Neural progenitor cell (in vitro differentiated cells): Measurements from ENCODE around the gene STK24. TPM values are rescaled to one million over a fixed set of nuclear protein-coding genes. Genes with fewer than 3 reads are reported as not detected.
A peak's percentile ranks its signal among the peaks of the same experiment; 100 is the strongest.
"Not testable (repeated sequence)": the region's sequence is repeated elsewhere in the genome, so short reads cannot be mapped to it uniquely, and the experiment has no call there.

Experiments used
- DNase-seq: peaks from one replicate; pipeline ENCODE4 v3.0.0-alpha.2; 2016; ENCODE audit warnings: low spot score
- H2AFZ ChIP-seq: fragments of 200-600 bp; sonication (generic); replicated peaks from 2 replicates; pipeline ENCODE4 v1.6.1; 2016; ENCODE audit warnings: antibody characterized with exemption
- H3F3A ChIP-seq: fragments of 200-600 bp; sonication (generic); 2 replicates; pipeline ENCODE4 v1.6.1; 2016; ENCODE audit warnings: antibody characterized with exemption, low read depth
- H3K27ac ChIP-seq: fragments of 200-600 bp; sonication (generic); 2 replicates; pipeline ENCODE4 v1.5.1; 2016; ENCODE audit warnings: mild to moderate bottlenecking
- H3K27me3 ChIP-seq: fragments of 200-600 bp; sonication (generic); 2 replicates; pipeline ENCODE4 v1.6.1; 2016; ENCODE audit warnings: mild to moderate bottlenecking, moderate library complexity
- H3K36me3 ChIP-seq: fragments of 200-600 bp; sonication (generic); 2 replicates; pipeline ENCODE4 v1.5.1; 2016
- H3K4me1 ChIP-seq: fragments of 200-600 bp; sonication (generic); 2 replicates; pipeline ENCODE4 v1.6.1; 2016; ENCODE audit warnings: mixed run types
- H3K4me2 ChIP-seq: fragments of 200-600 bp; sonication (generic); 2 replicates; pipeline ENCODE4 v1.6.1; 2016
- H3K4me3 ChIP-seq: fragments of 200-600 bp; sonication (generic); 2 replicates; pipeline ENCODE4 v1.5.1; 2016
- H3K79me2 ChIP-seq: fragments of 200-600 bp; sonication (generic); 2 replicates; pipeline ENCODE4 v1.6.1; 2016; ENCODE audit warnings: low read depth
- H3K9ac ChIP-seq: fragments of 200-600 bp; sonication (generic); 2 replicates; pipeline ENCODE4 v1.6.1; 2016
- H3K9me3 ChIP-seq: fragments of 200-600 bp; sonication (generic); 2 replicates; pipeline ENCODE4 v1.5.1; 2016; ENCODE audit warnings: low read depth
- H4K20me1 ChIP-seq: fragments of 200-600 bp; sonication (generic); 2 replicates; pipeline ENCODE4 v1.6.1; 2016; ENCODE audit warnings: low read depth
- H3K27ac Mint-ChIP-seq: 3 replicates; pipeline ENCODE4 v1.8.0; 2021; ENCODE audit warnings: mixed read lengths
- H3K27me3 Mint-ChIP-seq: 2 replicates; pipeline ENCODE4 v1.8.0; 2022; ENCODE audit warnings: low read depth, mild to moderate bottlenecking, inconsistent platforms, moderate library complexity, mixed read lengths; ENCODE audit not compliant: insufficient read depth
- H3K36me3 Mint-ChIP-seq: 3 replicates; pipeline ENCODE4 v1.8.0; 2021; ENCODE audit warnings: mixed read lengths
- H3K4me1 Mint-ChIP-seq: 3 replicates; pipeline ENCODE4 v1.8.0; 2021; ENCODE audit warnings: mixed read lengths
- H3K4me3 Mint-ChIP-seq: 3 replicates; pipeline ENCODE4 v1.8.0; 2021; ENCODE audit warnings: mild to moderate bottlenecking, moderate library complexity, mixed read lengths
- H3K9me3 Mint-ChIP-seq: 3 replicates; pipeline ENCODE4 v1.8.0; 2020; ENCODE audit warnings: mixed read lengths
- EZH2 ChIP-seq: fragments of 200-600 bp; sonication (generic); IDR thresholded peaks from 2 replicates; pipeline ENCODE4 v1.6.1; 2017; ENCODE audit warnings: antibody characterized with exemption, mild to moderate bottlenecking, moderate library complexity
- EZH2phosphoT487 ChIP-seq: fragments of 200-600 bp; sonication (generic); IDR thresholded peaks from 2 replicates; pipeline ENCODE4 v1.6.1; 2017; ENCODE audit warnings: antibody characterized with exemption
- total RNA-seq: library from RNA; depleted of rRNA; stranded (reverse); fragments of >200 nt; gene quantifications from 2 replicates; pipeline ENCODE4 v1.2.3, GENCODE V29; 2015; ENCODE audit warnings: low replicate concordance
- TF ChIP-seq, protein P1 (sequence below): fragments of 200-600 bp; sonication (generic); IDR thresholded peaks from 2 replicates; pipeline ENCODE4 v1.5.1; 2017; ENCODE audit warnings: antibody characterized with exemption, mild to moderate bottlenecking

The STK24 gene
- total RNA-seq, 1 donor from 2014 or later = 330 TPM

DNA sequence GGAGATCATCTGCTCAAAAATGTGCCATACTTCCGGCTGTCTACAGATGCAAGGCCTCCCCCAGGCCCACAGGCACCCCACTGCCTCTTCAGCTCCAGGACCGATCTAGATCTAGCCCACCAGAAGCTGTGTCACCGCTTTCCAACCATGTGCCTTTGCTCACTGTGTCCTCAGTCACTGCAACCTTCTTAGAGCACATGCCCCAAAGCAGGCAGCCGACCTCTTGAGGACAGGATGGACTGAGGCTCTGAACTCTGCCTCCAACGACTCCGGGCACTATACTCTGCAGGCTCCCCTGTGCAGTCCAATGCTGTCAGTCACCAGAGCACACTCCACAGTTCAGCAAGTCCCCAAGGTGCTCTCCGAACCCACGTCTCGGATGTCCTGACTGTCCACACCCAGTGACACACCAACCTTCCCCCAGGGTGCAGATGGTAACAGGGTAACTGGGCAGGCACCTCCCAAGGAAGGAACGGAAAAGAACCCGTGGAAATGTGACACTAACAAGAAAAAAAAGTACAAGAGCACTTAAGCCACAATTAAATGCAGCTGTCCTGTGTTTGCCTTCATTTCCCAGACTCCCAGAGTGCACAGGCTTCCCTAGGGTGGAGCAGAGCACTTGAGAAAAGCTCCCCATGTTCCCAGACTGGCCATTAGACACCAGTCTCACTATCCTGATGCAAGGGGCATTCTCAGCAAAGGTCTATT, 4.8 kb downstream of the STK24 start:
- peaks cover 37% of the 10 kb centered on the region for H3K4me1 Mint-ChIP-seq
- H3K27ac ChIP-seq = no peak overlapping the region
- H3K36me3 ChIP-seq = no peaks in the 10 kb centered on the region
- no peak for DNase-seq
- no peaks in the 10 kb centered on the region for H3K27me3 ChIP-seq
- H3K4me1 ChIP-seq = peaks cover 41% of the 10 kb centered on the region
- H3F3A ChIP-seq = peaks cover 8% of the 10 kb centered on the region
- H3K27ac Mint-ChIP-seq = peak overlapping the region; percentile 57
- no peak overlapping the region for H2AFZ ChIP-seq
- no peak overlapping the region for H3K4me3 ChIP-seq
- H3K79me2 ChIP-seq = peaks cover 95% of the 10 kb centered on the region
- H3K9me3 ChIP-seq = no peaks in the 10 kb centered on the region
- peak overlapping the region; percentile 84 for H3K4me2 ChIP-seq
- TF ChIP-seq, protein P1, sequence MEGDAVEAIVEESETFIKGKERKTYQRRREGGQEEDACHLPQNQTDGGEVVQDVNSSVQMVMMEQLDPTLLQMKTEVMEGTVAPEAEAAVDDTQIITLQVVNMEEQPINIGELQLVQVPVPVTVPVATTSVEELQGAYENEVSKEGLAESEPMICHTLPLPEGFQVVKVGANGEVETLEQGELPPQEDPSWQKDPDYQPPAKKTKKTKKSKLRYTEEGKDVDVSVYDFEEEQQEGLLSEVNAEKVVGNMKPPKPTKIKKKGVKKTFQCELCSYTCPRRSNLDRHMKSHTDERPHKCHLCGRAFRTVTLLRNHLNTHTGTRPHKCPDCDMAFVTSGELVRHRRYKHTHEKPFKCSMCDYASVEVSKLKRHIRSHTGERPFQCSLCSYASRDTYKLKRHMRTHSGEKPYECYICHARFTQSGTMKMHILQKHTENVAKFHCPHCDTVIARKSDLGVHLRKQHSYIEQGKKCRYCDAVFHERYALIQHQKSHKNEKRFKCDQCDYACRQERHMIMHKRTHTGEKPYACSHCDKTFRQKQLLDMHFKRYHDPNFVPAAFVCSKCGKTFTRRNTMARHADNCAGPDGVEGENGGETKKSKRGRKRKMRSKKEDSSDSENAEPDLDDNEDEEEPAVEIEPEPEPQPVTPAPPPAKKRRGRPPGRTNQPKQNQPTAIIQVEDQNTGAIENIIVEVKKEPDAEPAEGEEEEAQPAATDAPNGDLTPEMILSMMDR = no peak
- TF ChIP-seq EZH2phosphoT487 (no peak), EZH2 (no peak)
- no peak overlapping the region for H3K4me3 Mint-ChIP-seq
- peaks cover 43% of the 10 kb centered on the region for H3K36me3 Mint-ChIP-seq
- no peaks in the 10 kb centered on the region for H3K27me3 Mint-ChIP-seq
- peaks cover 23% of the 10 kb centered on the region for H3K9me3 Mint-ChIP-seq
- H3K9ac ChIP-seq = no peak overlapping the region
- H4K20me1 ChIP-seq = peaks cover 93% of the 10 kb centered on the region

DNA sequence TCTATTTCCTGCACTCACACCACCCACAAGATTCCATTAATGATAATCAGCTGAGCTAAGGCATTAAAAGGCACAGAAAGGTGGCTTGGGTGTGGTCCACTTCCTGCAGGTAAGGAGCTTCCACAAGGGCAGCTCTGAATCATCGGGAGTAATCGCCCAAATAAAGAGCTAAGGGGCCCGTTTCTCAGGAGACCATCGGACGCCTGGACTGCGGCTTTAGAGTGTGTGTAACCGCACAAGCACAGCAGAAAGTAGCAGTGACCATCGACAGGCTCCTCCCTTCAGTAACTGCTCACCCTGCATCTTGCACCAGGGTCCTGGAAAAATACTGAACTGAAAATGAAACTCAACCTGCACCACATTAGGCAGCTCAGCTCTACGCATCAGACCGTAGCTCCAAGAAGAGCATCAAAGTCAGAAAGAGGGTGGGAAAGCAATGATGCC, 6.0 kb downstream of the STK24 start:
- H3K27ac ChIP-seq = no peak overlapping the region

DNA sequence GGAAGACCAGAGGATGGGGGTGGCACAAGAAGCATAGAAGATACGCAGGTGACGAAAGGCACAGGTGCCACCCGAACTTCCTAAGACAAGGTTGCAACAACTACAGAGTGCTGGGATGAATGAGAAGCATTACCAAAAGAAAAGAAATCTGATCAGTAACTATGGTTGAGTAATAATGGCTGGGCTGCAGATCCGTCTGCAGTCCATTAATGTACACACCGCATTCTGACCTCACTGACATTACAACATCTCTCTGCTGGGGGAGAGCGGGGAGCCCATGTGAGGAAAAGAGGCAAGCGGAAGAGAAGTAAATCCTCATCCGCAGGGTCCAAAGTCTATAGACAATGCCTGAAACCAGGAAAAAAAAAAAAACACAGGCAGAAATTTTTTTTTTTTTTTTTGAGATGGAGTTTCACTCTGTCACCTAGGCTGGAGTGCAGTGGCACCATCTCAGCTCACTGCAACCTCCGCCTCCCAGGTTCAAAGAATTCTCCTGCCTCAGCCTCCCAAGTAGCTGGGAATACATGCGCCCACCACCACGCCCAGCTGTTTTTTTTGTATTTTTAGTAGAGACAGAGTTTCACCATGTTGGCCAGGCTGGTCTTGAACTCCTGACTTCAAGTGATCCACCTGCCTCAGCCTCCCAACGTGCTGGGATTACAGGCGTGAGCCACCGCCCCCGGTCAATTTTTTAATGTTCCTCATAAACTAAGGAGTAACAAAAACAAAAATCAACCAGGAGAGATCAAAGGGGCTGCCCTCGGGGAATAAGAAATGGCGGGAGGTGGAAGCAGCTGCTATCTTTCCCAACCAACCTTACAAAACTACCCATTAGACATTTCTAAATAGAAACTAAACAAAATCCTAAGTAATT, 7.2 kb downstream of the STK24 start:
- not testable (repeated sequence) for H3K9me3 ChIP-seq, DNase-seq, H3K27ac ChIP-seq, H2AFZ ChIP-seq, H3K4me3 ChIP-seq, H3K27me3 ChIP-seq, H3K9ac ChIP-seq, H3K4me3 Mint-ChIP-seq, H3K4me2 ChIP-seq, H3K27ac Mint-ChIP-seq, H3K36me3 ChIP-seq, H3K27me3 Mint-ChIP-seq
- H4K20me1 ChIP-seq = peaks cover 99% of the 10 kb centered on the region
- H3F3A ChIP-seq = peaks cover 12% of the 10 kb centered on the region
- H3K4me1 ChIP-seq = peaks cover 50% of the 10 kb centered on the region
- peaks cover 21% of the 10 kb centered on the region for H3K9me3 Mint-ChIP-seq
- peaks cover 31% of the 10 kb centered on the region for H3K4me1 Mint-ChIP-seq
- H3K79me2 ChIP-seq = peaks cover 100% of the 10 kb centered on the region
- H3K36me3 Mint-ChIP-seq = peaks cover 51% of the 10 kb centered on the region

More for the DNA sequence above, 6.0 kb downstream of the STK24 start:
- peaks cover 2% of the 10 kb centered on the region for H3K27me3 Mint-ChIP-seq
- H3F3A ChIP-seq = peaks cover 8% of the 10 kb centered on the region
- peaks cover 49% of the 10 kb centered on the region for H3K4me1 ChIP-seq
- no peak overlapping the region for H3K9ac ChIP-seq
- peaks cover 23% of the 10 kb centered on the region for H3K9me3 Mint-ChIP-seq
- no peaks in the 10 kb centered on the region for H3K9me3 ChIP-seq
- no peak overlapping the region for H3K27ac Mint-ChIP-seq
- no peak for DNase-seq
- H2AFZ ChIP-seq = no peak overlapping the region
- no peak overlapping the region for H3K4me2 ChIP-seq
- no peaks in the 10 kb centered on the region for H3K27me3 ChIP-seq
- no peaks in the 10 kb centered on the region for H3K36me3 ChIP-seq
- peaks cover 50% of the 10 kb centered on the region for H3K36me3 Mint-ChIP-seq
- H3K4me3 ChIP-seq = no peak overlapping the region
- peaks cover 41% of the 10 kb centered on the region for H3K4me1 Mint-ChIP-seq
- H3K4me3 Mint-ChIP-seq = no peak overlapping the region
- peaks cover 99% of the 10 kb centered on the region for H4K20me1 ChIP-seq
- TF ChIP-seq, protein P1 = no peak
- TF ChIP-seq EZH2phosphoT487 = no peak
- TF ChIP-seq EZH2 = no peak
- peaks cover 100% of the 10 kb centered on the region for H3K79me2 ChIP-seq
